Measurements from ENCODE around the gene ALDH1A3. TPM values are rescaled to one million over a fixed set of nuclear protein-coding genes. Genes with fewer than 3 reads are reported as not detected.

ALDH1A3 gene
- total and polyA plus RNA-seq, 7 donors, result 8.6 to 71.2 (median 36.4) TPM

DNA sequence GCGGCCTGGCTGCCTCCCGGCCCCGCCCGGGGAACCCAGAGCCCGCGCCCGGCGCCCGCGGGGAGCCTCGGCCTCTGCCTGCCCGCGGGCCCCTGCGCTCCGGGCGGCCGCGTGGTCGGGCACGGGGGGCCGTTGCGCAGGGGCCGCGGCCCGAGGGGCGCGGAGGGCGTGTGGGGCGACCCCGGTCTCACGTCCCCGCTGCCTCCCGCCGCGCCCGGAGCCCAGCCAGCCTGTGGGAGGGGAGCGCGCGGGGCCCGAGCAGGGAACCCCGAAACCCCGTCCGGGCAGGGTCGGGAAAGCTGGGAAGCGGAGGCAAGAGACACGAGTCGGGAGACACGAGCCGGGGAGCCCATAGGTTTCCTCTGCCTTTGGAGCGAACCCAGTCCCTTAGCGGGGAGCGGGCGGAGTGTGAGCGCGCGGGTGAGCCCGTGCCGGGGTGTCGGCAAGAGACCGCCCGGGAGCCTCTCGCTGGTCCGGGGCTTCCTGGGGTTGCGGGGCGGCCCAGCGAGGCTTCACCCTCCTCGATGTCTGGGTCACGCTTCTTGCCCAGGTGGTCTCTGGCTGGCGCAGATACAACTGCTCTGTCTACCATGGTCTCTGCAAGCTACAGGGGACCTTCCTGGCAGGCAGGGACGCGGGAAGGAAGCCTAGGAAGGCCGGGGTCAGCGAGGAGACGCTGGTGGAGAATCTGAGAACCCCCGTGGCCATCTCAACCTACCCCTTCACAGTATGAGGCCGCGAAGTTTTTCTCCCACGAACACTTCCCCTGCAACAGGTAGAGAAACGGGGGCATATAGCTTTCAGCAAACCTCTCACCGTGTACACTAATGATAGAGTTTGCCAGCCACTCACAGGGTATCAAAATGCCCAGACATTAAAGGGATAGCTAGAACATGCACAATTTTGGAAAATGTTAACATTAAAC lies 40.1 kb downstream of the ALDH1A3 start:
- peaks cover 0 to 35% (median 20%) of the 10 kb centered on the region in 4 donors for H3K4me1 ChIP-seq
- H3K27ac ChIP-seq, result peak overlapping the region; percentile 46 to 76 (median 66)
- intact Hi-C loops (cut with DNase I), result loop anchor here (5.0 kb wide), 2 partner anchors 292 to 333 kb away; partner anchors contain the start of gene CHSY1
- no peaks in the 10 kb centered on the region for H3K27me3 ChIP-seq
- TF ChIP-seq, protein P1, sequence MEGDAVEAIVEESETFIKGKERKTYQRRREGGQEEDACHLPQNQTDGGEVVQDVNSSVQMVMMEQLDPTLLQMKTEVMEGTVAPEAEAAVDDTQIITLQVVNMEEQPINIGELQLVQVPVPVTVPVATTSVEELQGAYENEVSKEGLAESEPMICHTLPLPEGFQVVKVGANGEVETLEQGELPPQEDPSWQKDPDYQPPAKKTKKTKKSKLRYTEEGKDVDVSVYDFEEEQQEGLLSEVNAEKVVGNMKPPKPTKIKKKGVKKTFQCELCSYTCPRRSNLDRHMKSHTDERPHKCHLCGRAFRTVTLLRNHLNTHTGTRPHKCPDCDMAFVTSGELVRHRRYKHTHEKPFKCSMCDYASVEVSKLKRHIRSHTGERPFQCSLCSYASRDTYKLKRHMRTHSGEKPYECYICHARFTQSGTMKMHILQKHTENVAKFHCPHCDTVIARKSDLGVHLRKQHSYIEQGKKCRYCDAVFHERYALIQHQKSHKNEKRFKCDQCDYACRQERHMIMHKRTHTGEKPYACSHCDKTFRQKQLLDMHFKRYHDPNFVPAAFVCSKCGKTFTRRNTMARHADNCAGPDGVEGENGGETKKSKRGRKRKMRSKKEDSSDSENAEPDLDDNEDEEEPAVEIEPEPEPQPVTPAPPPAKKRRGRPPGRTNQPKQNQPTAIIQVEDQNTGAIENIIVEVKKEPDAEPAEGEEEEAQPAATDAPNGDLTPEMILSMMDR (IDR thresholded peaks at IDR 0.05), result no peak
- TF ChIP-seq EP300 (IDR thresholded peaks at IDR 0.05), result no peak
- TF ChIP-seq POLR2A (IDR thresholded peaks at IDR 0.05), result no peak
- no peak for TF ChIP-seq POLR2AphosphoS5 (IDR thresholded peaks at IDR 0.05)
- H3K36me3 ChIP-seq, result peaks cover 0 to 5% (median under 1%) of the 10 kb centered on the region in 4 donors
- H3K9me3 ChIP-seq, result no peaks in the 10 kb centered on the region
- no peak for DNase-seq
- H3K4me3 ChIP-seq, result peak overlapping the region; percentile 49 to 87 (median 74)
- 1 to 2% methylated on average over 80 of the region's 80 CpGs for WGBS, 2 donors

DNA sequence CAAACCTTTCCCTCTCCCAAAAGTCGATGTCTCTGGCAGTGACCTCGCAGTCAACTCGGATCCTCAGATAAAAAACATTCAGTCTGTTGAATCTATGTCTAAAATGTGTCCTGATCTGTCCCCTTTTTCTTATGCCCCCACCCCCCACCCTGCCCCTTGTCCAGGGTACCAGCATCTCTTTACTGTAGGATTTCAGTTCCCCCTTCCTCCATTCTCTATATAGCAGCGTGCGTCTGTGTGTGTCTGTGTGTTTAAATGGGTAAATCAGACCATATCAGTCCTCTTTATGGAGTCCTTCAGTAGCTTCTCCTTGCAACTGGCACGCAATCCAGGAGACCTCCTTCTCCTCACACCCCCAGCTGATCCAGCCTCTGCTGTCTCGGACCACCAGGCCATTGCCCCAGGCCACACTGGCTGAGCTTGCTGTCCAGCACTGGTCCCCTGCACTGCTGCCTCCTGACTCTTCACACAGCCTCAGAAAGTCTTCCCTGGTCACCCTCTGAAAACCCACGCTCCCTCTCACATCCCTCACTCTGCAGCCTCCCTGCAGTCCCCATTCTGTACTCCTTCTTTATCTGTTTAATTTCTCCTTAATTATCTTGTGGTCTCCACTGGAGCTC lies 41.0 kb downstream of the ALDH1A3 start:
- Histone ChIP-seq H3K9me3 (no peaks in the 10 kb centered on the region), H3K4me3 (no peak overlapping the region), H3K4me1 (peaks cover 0 to 35% (median 20%) of the 10 kb centered on the region in 4 donors), H3K27me3 (no peaks in the 10 kb centered on the region), H3K36me3 (peaks cover 0 to 14% (median 5%) of the 10 kb centered on the region in 4 donors), H3K27ac (no peak overlapping the region)
- no peak for DNase-seq
- intact Hi-C loops (cut with DNase I), result loop anchor here (5.0 kb wide), 1 partner anchor 332 kb away; the partner anchor contains the start of gene CHSY1
- TF ChIP-seq POLR2A (IDR thresholded peaks at IDR 0.05), result no peak
- no peak for TF ChIP-seq EP300 (IDR thresholded peaks at IDR 0.05)
- TF ChIP-seq, protein P1 (IDR thresholded peaks at IDR 0.05), result no peak
- TF ChIP-seq POLR2AphosphoS5 (IDR thresholded peaks at IDR 0.05), result no peak
- WGBS, 2 donors, result 83 to 84% methylated on average over 8 of the region's 8 CpGs

DNA sequence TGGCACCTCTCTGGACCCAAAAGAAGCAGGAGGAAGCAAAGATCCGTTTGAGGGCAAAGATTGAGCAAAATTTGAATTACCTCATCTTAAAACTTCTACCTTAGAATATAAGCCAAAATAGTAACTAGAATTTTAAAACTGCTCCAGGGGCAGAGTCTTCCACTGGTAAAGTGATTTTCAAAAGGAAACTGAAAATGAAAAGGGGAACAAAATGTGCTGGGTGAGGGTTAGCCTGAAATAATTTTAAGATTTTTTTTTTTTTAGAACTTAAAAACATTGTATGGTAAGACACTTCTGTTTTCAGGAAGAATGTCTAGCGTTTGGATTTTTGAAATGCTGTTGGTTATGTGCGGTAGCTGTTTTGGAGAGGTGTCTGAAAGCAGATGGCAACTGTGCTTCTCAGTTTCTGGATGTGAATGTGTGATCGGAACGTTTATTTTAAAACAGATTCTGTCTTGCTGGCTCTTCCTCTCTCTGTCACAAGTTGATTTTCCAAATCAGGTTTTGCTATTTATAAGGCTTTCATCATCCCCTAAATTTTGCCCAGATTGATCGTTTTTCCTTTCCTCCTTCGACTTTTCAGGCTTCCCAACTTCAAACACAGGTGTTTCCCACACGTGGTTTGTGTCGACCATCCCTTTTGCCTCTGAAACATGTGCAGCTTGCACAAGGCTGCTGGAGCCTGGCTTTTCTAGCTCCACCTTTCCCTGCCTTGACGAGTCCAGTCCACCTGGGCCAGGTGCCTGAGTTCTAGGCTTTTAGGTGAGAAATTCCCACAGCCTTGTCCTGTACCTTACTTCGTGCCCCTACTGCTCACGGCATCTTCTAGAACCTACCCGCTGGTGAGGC lies 42.8 kb downstream of the ALDH1A3 start:
- Histone ChIP-seq H3K36me3 (peaks cover 0 to 27% (median 7%) of the 10 kb centered on the region in 4 donors), H3K9me3 (no peaks in the 10 kb centered on the region), H3K27ac (peak overlapping the region in 3 of 4 donors; percentile 27 to 39 (median 32)), H3K4me1 (peaks cover 0 to 33% (median 18%) of the 10 kb centered on the region in 4 donors), H3K4me3 (no peak overlapping the region), H3K27me3 (no peaks in the 10 kb centered on the region)
- 56 to 78% methylated on average over 13 of the region's 13 CpGs for WGBS, 2 donors
- intact Hi-C loops (cut with DNase I), result loop anchor here (5.0 kb wide), 1 partner anchor 330 kb away; the partner anchor contains the start of gene CHSY1
- DNase-seq, result no peak
- TF ChIP-seq EP300 (IDR thresholded peaks at IDR 0.05) (no peak), POLR2A (IDR thresholded peaks at IDR 0.05) (no peak), POLR2AphosphoS5 (IDR thresholded peaks at IDR 0.05) (no peak)
- TF ChIP-seq, protein P1 (IDR thresholded peaks at IDR 0.05), result no peak

DNA sequence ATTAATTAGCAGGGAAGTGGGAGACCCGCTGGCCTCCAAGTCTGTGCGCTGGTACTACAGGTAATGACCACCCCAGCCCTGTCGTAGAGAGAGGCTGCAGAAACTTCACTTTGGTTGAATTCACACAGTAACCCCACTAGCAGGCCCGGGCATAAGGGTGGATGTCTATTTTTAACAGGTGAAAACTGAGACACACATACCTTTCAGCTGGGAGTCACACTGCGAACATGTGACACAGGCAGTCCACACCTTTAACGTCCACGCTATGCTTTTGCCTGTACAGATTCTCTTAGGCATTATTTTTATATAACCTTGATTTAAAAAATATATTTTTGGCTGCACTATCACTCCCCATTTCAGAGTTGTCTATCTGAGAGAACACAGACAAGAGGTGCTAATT lies 43.4 kb downstream of the ALDH1A3 start:
- no peak for DNase-seq
- Histone ChIP-seq H3K27ac (no peak overlapping the region), H3K36me3 (peaks cover 0 to 27% (median 7%) of the 10 kb centered on the region in 4 donors), H3K9me3 (no peaks in the 10 kb centered on the region), H3K4me3 (no peak overlapping the region), H3K4me1 (peaks cover 0 to 26% (median 12%) of the 10 kb centered on the region in 4 donors), H3K27me3 (no peaks in the 10 kb centered on the region)
- intact Hi-C loops (cut with DNase I), result loop anchor here (5.0 kb wide), 1 partner anchor 329 kb away; the partner anchor contains the start of gene CHSY1
- WGBS, 2 donors, result 85 to 94% methylated on average over 7 of the region's 7 CpGs
- TF ChIP-seq EP300 (IDR thresholded peaks at IDR 0.05), result no peak
- no peak for TF ChIP-seq POLR2AphosphoS5 (IDR thresholded peaks at IDR 0.05)
- TF ChIP-seq POLR2A (IDR thresholded peaks at IDR 0.05), result no peak
- TF ChIP-seq, protein P1 (IDR thresholded peaks at IDR 0.05), result no peak
